ENCODE data around the gene CCDC88B.
"Not testable (repeated sequence)": the region's sequence is repeated elsewhere in the genome, so short reads cannot be mapped to it uniquely, and the experiment has no call there.

The CCDC88B gene

GRCh38 chr11:64321026-64321425 is 19.0 kb upstream of the CCDC88B start:
- DNase-seq = no peak

GRCh38 chr11:64321533-64321932 is 18.5 kb upstream of the CCDC88B start:
- no peak for DNase-seq

GRCh38 chr11:64322925-64323260 is 17.1 kb upstream of the CCDC88B start:
- DNase-seq = no peak

GRCh38 chr11:64323373-64323772 is 16.6 kb upstream of the CCDC88B start:
- no peak for DNase-seq

- not testable (repeated sequence) for DNase-seq
Observed at GRCh38 chr11:64323984-64324383, 16.0 kb upstream of the CCDC88B start.

GRCh38 chr11:64324692-64325469 is 15.1 kb upstream of the CCDC88B start:
- DNase-seq = no peak

- DNase-seq = no peak
Observed at GRCh38 chr11:64327375-64327774, 12.6 kb upstream of the CCDC88B start.

- no peak for DNase-seq
Observed at GRCh38 chr11:64327993-64328392, 12.0 kb upstream of the CCDC88B start.

GRCh38 chr11:64330888-64331287 is 9.1 kb upstream of the CCDC88B start:
- no peak for DNase-seq

GRCh38 chr11:64331569-64332371 is 8.2 kb upstream of the CCDC88B start:
- DNase-seq = peak; percentile 83 to 89

- no peak for DNase-seq
Observed at GRCh38 chr11:64333556-64333955, 6.4 kb upstream of the CCDC88B start.

- peak; percentile 43 to 62 for DNase-seq
Observed at GRCh38 chr11:64334764-64335735, 5.0 kb upstream of the CCDC88B start.

GRCh38 chr11:64337538-64338249 is 2.3 kb upstream of the CCDC88B start:
- no peak for DNase-seq

- DNase-seq = no peak
Observed at GRCh38 chr11:64338716-64339115, 1.3 kb upstream of the CCDC88B start.

- DNase-seq = no peak
Observed at GRCh38 chr11:64339286-64339685, 718 bp upstream of the CCDC88B start.

GRCh38 chr11:64340671-64341335 is 799 bp downstream of the CCDC88B start:
- DNase-seq = peak; percentile 85 to 88

GRCh38 chr11:64341429-64341828 is 1.4 kb downstream of the CCDC88B start:
- DNase-seq = no peak

- DNase-seq = peak; percentile 94 to 95
Observed at GRCh38 chr11:64341851-64342791, 2.1 kb downstream of the CCDC88B start.

- DNase-seq = no peak
Observed at GRCh38 chr11:64342869-64343745, 3.1 kb downstream of the CCDC88B start.

All from activated CD4-positive, alpha-beta T cell treated with anti-CD3 and anti-CD28 coated beads, Interleukin-2, amount 50 U/mL, for 48 hours (primary cell).